Activated CD8-positive, alpha-beta T cell treated with anti-CD3 and anti-CD28 coated beads for 36 hours (primary cell): ENCODE measurements around the gene METAP1D. TPM values are rescaled to one million over a fixed set of nuclear protein-coding genes. Genes with fewer than 3 reads are reported as not detected.

Source experiments
- ATAC-seq: fragments of 200-7000 bp; cut with Tn5 transposase; one replicate; pipeline ENCODE4 v1.10.0; 2021; ENCODE audit warnings: mild to moderate bottlenecking, moderate library complexity
- CTCF ChIA-PET: fragments of 350-600 bp; sonication (Branson Sonifier 250); formaldehyde crosslinking; loops from one replicate; lab custom pipeline; 2021; ENCODE audit warnings: antibody characterized with exemption; lab: Charles Lee
- POLR2A ChIA-PET: fragments of 350-600 bp; sonication (Branson Sonifier 250); formaldehyde crosslinking; loops from one replicate; lab custom pipeline; 2021; ENCODE audit warnings: antibody characterized with exemption; lab: Charles Lee
- DNase-seq: peaks from one replicate; pipeline ENCODE4 v3.0.0-alpha.2; 2020
- H3K27ac Mint-ChIP-seq: one replicate; pipeline ENCODE4 v1.8.0; 2021; ENCODE audit warnings: mild to moderate bottlenecking, mixed read lengths
- H3K27me3 Mint-ChIP-seq: one replicate; pipeline ENCODE4 v1.8.0; 2021; ENCODE audit warnings: mixed read lengths
- H3K36me3 Mint-ChIP-seq: one replicate; pipeline ENCODE4 v1.8.0; 2021; ENCODE audit warnings: low read depth, mixed read lengths
- H3K4me1 Mint-ChIP-seq: one replicate; pipeline ENCODE4 v1.8.0; 2021; ENCODE audit warnings: low read depth, mixed read lengths
- H3K4me3 Mint-ChIP-seq: one replicate; pipeline ENCODE4 v1.8.0; 2021; ENCODE audit warnings: mild to moderate bottlenecking, moderate library complexity, mixed read lengths
- H3K9me3 Mint-ChIP-seq: one replicate; pipeline ENCODE4 v1.8.0; 2021; ENCODE audit warnings: mixed read lengths
- CTCF ChIP-seq: fragments of 200-600 bp; IDR thresholded peaks from one replicate; pipeline ENCODE4 v1.8.0; 2022; ENCODE audit warnings: antibody characterized with exemption, mild to moderate bottlenecking
- intact Hi-C: fragments of 100-400 bp; cut with micrococcal nuclease; formaldehyde crosslinking; loops from one replicate; pipeline ENCODE4 v1.10.0; 2022
- total RNA-seq, 2 experiments: library from RNA; stranded (reverse); gene quantifications; one replicate each; pipeline ENCODE4 v1.2.3, GENCODE V29; 2021

The METAP1D gene
- total RNA-seq, 2 experiments from 2014 or later = 5.4 to 8.8 TPM

GRCh38 chr2:172086241-172087206 is 86.8 kb downstream of the METAP1D start:
- Mint-ChIP-seq H3K4me1 (peaks cover 46% of the 10 kb centered on the region), H3K27ac (no peak overlapping the region), H3K4me3 (peak overlapping the region; percentile 75), H3K36me3 (no peaks in the 10 kb centered on the region), H3K27me3 (peaks cover 89% of the 10 kb centered on the region), H3K9me3 (no peaks in the 10 kb centered on the region)
- peak; percentile 57 for ATAC-seq
- intact Hi-C loops = no loop called here
- POLR2A ChIA-PET = no interaction called here
- CTCF ChIA-PET = interaction anchor here (0.8 to 4.5 kb wide), 7 partner anchors 8 to 27 kb away, joined by 3 to 43 read pairs (median 4); partner anchors contain the start of gene DLX2
- DNase-seq = peak; percentile 76
- TF ChIP-seq CTCF = peak; percentile 52

GRCh38 chr2:172087207-172087779 is 87.5 kb downstream of the METAP1D start:
- Mint-ChIP-seq H3K4me1 (peaks cover 46% of the 10 kb centered on the region), H3K4me3 (peak overlapping the region; percentile 39), H3K27ac (no peak overlapping the region), H3K9me3 (no peaks in the 10 kb centered on the region), H3K27me3 (peaks cover 89% of the 10 kb centered on the region), H3K36me3 (no peaks in the 10 kb centered on the region)
- no peak for TF ChIP-seq CTCF
- intact Hi-C loops = no loop called here
- ChIA-PET POLR2A (no interaction called here), CTCF (interaction anchor here (0.8 to 4.5 kb wide), 7 partner anchors 9 to 26 kb away, joined by 3 to 43 read pairs (median 6); partner anchors contain the start of gene DLX2)
- ATAC-seq (no peak), DNase-seq (no peak)

- ChIA-PET POLR2A (interaction anchor here (0.7 kb wide), 1 partner anchor 8 kb away, joined by 3 read pairs; no protein-coding TSS in a partner anchor), CTCF (interaction anchor here (1.2 to 4.5 kb wide), 4 partner anchors 8 to 18 kb away, joined by 5 to 43 read pairs (median 8); no protein-coding TSS in a partner anchor)
- Mint-ChIP-seq H3K27ac (no peak overlapping the region), H3K36me3 (no peaks in the 10 kb centered on the region), H3K9me3 (no peaks in the 10 kb centered on the region), H3K4me3 (peak overlapping the region; percentile 9), H3K4me1 (peaks cover 46% of the 10 kb centered on the region), H3K27me3 (peaks cover 89% of the 10 kb centered on the region)
- ATAC-seq (no peak), DNase-seq (no peak)
- no peak for TF ChIP-seq CTCF
- intact Hi-C loops = no loop called here
Measured at GRCh38 chr2:172087780-172088244, 88.1 kb downstream of the METAP1D start.

- Mint-ChIP-seq H3K9me3 (no peaks in the 10 kb centered on the region), H3K27ac (no peak overlapping the region), H3K27me3 (peaks cover 89% of the 10 kb centered on the region), H3K4me1 (peaks cover 49% of the 10 kb centered on the region), H3K36me3 (no peaks in the 10 kb centered on the region), H3K4me3 (no peak overlapping the region)
- no peak for ATAC-seq
- TF ChIP-seq CTCF = no peak
- CTCF ChIA-PET = interaction anchor here (1.2 to 4.5 kb wide), 3 partner anchors 11 to 17 kb away, joined by 5 to 43 read pairs (median 8); no protein-coding TSS in a partner anchor
- POLR2A ChIA-PET = interaction anchor here (0.7 kb wide), 1 partner anchor 9 kb away, joined by 3 read pairs; no protein-coding TSS in a partner anchor
- intact Hi-C loops = no loop called here
- no peak for DNase-seq
Measured at GRCh38 chr2:172088245-172089004, 88.7 kb downstream of the METAP1D start.
